Gastroesophageal sphincter (tissue), 4 donors: ENCODE measurements around the gene RAPGEF2. TPM values are rescaled to one million over a fixed set of nuclear protein-coding genes. Genes with fewer than 3 reads are reported as not detected.

ENCODE experiments used
- ATAC-seq: fragments of 150-250 bp; one replicate; pipeline ENCODE4 v1.9.1; 2016; ENCODE audit warnings: mild to moderate bottlenecking, moderate library complexity
- H3K27ac ChIP-seq, 4 donors: fragments of 200-600 bp; sonication (generic) in 3 of 4; 1 replicate in 3 of 4; 2 replicates in 1 of 4; pipeline ENCODE4 v1.5.1; 2016 to 2019
- H3K27me3 ChIP-seq: fragments of 200-600 bp; sonication (generic); one replicate; pipeline ENCODE4 v1.5.1; 2019
- H3K36me3 ChIP-seq, 2 donors: fragments of 200-600 bp; sonication (generic); one replicate each; pipeline ENCODE4 v1.5.1; 2019; ENCODE audit warnings: control low read depth in 1 of 2
- H3K4me1 ChIP-seq, 3 donors: fragments of 200-600 bp; sonication (generic); 1 replicate in 2 of 3; 2 replicates in 1 of 3; pipeline ENCODE4 v1.5.1; 2016 to 2019; ENCODE audit warnings: control low read depth in 2 of 3
- H3K4me3 ChIP-seq, 2 donors: fragments of 200-600 bp; sonication (generic); one replicate each; pipeline ENCODE4 v1.5.1; 2019; ENCODE audit warnings: mild to moderate bottlenecking in 1 of 2, moderate library complexity in 1 of 2
- H3K9me3 ChIP-seq, 3 donors: fragments of 200-600 bp; sonication (generic); one replicate each; pipeline ENCODE4 v1.5.1; 2017 to 2019; ENCODE audit warnings: control low read depth in 2 of 3
- EP300 ChIP-seq: sonication (generic); formaldehyde crosslinking; IDR thresholded peaks from one replicate; pipeline ENCODE4 v1.6.1; 2017; ENCODE audit warnings: antibody characterized with exemption, mild to moderate bottlenecking
- POLR2A ChIP-seq, 2 donors: fragments of 450-650 bp; IDR thresholded peaks; one replicate each; pipeline ENCODE4 v1.6.1; 2017; ENCODE audit warnings: antibody characterized with exemption in 2 of 2, mild to moderate bottlenecking in 2 of 2, moderate library complexity in 1 of 2
- POLR2AphosphoS5 ChIP-seq: sonication (generic); formaldehyde crosslinking; IDR thresholded peaks from one replicate; pipeline ENCODE4 v1.6.1; 2017; ENCODE audit warnings: antibody characterized with exemption
- WGBS, 2 donors: methylation state at CpG; one replicate each; pipeline ENCODE4 v1.1.5; 2018; ENCODE audit warnings: low coverage in 1 of 2; 5-methylcytosine and 5-hydroxymethylcytosine counted together
- total RNA-seq, 4 donors: library from RNA; depleted of rRNA; stranded (reverse); fragments of >200 nt; gene quantifications; one replicate each; pipeline ENCODE4 v1.1.0, GENCODE V29; 2016
- TF ChIP-seq, protein P1 (sequence below), 4 experiments: fragments of 200-600 bp in 2 of 4; fragments of 450-650 bp in 2 of 4; sonication (generic) in 1 of 4; IDR thresholded peaks; one replicate each; pipeline ENCODE4 v1.5.1; 2017 to 2019; ENCODE audit warnings: antibody characterized with exemption in 4 of 4, mild to moderate bottlenecking in 2 of 4, moderate library complexity in 2 of 4

RAPGEF2 gene
- total RNA-seq, 4 donors from 2014 or later: 49.5 to 67.5 (median 60.9) TPM

DNA sequence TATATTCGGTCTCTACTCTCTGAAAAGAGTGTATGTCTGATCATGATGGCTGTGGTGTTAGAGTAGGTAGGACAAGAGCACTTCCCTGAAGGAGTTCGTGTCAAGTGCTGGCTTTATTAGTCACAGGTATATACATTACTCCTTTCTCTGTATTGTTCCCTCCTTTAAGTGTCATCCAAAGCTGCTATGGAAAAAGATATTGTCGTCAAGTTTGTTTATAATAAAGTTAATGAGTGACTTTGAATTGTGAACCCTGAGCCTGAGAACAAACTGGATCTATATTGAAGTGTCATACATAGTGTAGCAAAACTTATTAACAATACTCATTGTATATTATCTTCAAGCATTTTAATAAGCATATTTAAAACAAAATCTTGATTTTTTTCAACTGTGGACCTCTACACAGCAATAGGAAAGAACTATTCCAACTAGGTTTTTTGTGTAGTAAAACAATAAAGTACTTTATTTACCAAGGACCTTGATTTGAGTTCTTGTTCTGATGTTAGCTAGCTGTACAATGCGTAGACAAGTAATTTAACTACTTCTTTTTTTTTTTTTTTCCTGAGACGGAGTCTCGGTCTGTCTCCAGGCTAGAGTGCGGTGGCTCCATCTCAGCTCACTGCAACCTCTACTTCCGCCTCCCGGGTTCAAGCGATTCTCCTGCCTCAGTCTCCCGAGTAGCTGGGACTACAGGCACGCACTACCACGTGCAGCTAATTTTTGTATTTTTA, 177.7 kb downstream of the RAPGEF2 start:
- no peaks in the 10 kb centered on the region for H3K9me3 ChIP-seq
- ATAC-seq: no peak
- WGBS, 2 donors: 84 to 97% methylated on average over 4 to 13 of the region's 13 CpGs

DNA sequence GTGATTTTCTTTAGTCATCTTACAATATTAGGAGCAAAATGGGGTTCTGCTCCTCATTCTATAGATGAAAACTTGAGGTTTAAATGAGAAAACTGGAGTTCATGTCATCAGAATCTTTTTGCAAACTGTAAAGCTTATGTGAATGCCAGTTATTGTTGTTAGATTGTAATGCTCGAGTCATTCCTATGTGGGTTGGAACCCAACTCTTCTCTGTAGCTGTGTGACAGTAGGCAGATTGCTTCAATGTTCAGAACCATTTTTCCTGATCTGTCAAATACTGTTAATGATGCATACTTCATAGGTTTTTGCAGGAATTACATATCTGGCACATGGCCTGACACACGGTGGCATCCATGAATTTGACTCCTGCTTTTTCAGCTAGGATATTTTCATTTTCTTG, 178.9 kb downstream of the RAPGEF2 start:
- WGBS, 2 donors: 80 to 100% methylated on average over 2 of the region's 2 CpGs
- Histone ChIP-seq H3K27ac (no peak overlapping the region), H3K9me3 (no peaks in the 10 kb centered on the region), H3K36me3 (no peaks in the 10 kb centered on the region), H3K4me3 (no peak overlapping the region), H3K27me3 (no peaks in the 10 kb centered on the region), H3K4me1 (peaks cover 0 to 14% (median 0%) of the 10 kb centered on the region in 3 donors)
- no peak for ATAC-seq
- no peak for TF ChIP-seq EP300
- TF ChIP-seq, protein P1, sequence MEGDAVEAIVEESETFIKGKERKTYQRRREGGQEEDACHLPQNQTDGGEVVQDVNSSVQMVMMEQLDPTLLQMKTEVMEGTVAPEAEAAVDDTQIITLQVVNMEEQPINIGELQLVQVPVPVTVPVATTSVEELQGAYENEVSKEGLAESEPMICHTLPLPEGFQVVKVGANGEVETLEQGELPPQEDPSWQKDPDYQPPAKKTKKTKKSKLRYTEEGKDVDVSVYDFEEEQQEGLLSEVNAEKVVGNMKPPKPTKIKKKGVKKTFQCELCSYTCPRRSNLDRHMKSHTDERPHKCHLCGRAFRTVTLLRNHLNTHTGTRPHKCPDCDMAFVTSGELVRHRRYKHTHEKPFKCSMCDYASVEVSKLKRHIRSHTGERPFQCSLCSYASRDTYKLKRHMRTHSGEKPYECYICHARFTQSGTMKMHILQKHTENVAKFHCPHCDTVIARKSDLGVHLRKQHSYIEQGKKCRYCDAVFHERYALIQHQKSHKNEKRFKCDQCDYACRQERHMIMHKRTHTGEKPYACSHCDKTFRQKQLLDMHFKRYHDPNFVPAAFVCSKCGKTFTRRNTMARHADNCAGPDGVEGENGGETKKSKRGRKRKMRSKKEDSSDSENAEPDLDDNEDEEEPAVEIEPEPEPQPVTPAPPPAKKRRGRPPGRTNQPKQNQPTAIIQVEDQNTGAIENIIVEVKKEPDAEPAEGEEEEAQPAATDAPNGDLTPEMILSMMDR (IDR thresholded peaks at IDR 0.05): no peak
- TF ChIP-seq POLR2AphosphoS5: no peak
- no peak for TF ChIP-seq POLR2A (IDR thresholded peaks at IDR 0.05)

More for the DNA sequence above, 177.7 kb downstream of the RAPGEF2 start:
- H3K4me1 ChIP-seq: peaks cover 0 to 14% (median 0%) of the 10 kb centered on the region in 3 donors
- no peak overlapping the region for H3K4me3 ChIP-seq
- H3K27me3 ChIP-seq: no peaks in the 10 kb centered on the region
- H3K36me3 ChIP-seq: no peaks in the 10 kb centered on the region
- no peak overlapping the region for H3K27ac ChIP-seq
- TF ChIP-seq, protein P1 (IDR thresholded peaks at IDR 0.05): no peak
- TF ChIP-seq POLR2AphosphoS5 (no peak), EP300 (no peak), POLR2A (IDR thresholded peaks at IDR 0.05) (no peak)

DNA sequence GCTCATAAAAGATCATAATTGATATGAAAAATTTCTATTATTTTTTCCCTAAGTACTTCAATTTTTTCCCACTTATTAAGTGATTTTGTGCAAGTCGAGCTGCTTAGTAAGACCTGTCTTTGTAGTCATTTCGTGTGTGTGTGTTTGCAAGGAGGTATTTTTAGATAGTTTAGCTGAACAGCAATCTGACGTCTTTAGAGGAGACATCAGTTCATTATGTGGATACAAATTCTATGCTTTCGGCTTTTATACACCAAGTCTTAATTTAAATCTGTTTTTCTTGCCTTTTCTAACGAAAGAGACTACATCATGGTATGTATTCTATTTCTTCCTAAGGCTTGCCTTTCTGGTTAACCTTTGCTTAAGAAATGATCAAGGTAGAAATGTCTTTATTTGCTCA, 179.4 kb downstream of the RAPGEF2 start:
- ATAC-seq: no peak

DNA sequence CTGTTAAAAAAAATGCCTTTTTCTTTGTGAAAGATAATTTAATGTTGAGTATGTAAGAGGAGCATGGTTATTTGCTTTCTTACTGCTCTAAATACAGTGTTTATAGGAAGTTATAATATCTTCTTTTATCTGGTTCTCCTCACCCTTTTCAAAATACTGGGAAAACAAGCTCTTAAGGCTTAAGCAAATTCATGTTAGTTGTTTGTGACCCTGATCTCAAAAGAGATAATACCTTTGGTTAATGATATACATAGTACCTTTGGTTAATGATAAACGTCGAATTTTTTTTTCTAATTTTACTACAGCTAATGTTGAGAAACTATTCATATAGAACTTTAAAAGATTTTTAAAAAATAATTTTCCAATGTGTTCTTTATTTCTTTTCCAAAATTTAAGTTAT, 180.1 kb downstream of the RAPGEF2 start:
- Histone ChIP-seq H3K27me3 (no peaks in the 10 kb centered on the region), H3K4me1 (peaks cover 0 to 14% (median 0%) of the 10 kb centered on the region in 3 donors), H3K4me3 (no peak overlapping the region), H3K9me3 (no peaks in the 10 kb centered on the region), H3K36me3 (no peaks in the 10 kb centered on the region), H3K27ac (no peak overlapping the region)
- TF ChIP-seq, protein P1 (IDR thresholded peaks at IDR 0.05): no peak
- no peak for TF ChIP-seq POLR2A (IDR thresholded peaks at IDR 0.05)
- no peak for TF ChIP-seq POLR2AphosphoS5
- TF ChIP-seq EP300: no peak
- no peak for ATAC-seq
- 81 to 88% methylated on average over 2 of the region's 2 CpGs for WGBS, 2 donors

More for the DNA sequence above, 179.4 kb downstream of the RAPGEF2 start:
- H3K4me3 ChIP-seq: no peak overlapping the region
- H3K36me3 ChIP-seq: no peaks in the 10 kb centered on the region
- no peak overlapping the region for H3K27ac ChIP-seq
- TF ChIP-seq POLR2AphosphoS5 (no peak), EP300 (no peak), POLR2A (IDR thresholded peaks at IDR 0.05) (no peak)
- TF ChIP-seq, protein P1 (IDR thresholded peaks at IDR 0.05): no peak
- H3K27me3 ChIP-seq: no peaks in the 10 kb centered on the region
- no peaks in the 10 kb centered on the region for H3K9me3 ChIP-seq
- 41 to 67% methylated on average over 5 of the region's 5 CpGs for WGBS, 2 donors
- peaks cover 0 to 14% (median 0%) of the 10 kb centered on the region in 3 donors for H3K4me1 ChIP-seq

DNA sequence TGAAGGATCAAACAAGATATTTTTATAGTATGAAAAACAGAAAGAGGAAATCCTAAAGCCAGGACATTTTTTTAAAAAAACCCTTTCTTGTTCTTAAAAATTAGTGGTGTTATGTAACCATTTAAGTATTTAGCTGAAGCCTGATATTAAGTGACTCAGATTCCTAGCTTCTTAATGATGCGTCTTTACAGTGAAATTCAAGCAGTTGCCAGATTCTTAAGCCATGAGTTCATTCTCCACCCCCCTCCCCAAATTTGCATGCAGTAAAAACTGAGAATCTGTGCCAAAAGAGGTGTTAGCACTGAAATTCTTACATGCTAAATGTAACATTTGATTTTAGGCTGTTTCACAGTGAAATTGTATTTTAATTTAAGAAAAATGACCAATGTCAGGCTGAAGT, 180.8 kb downstream of the RAPGEF2 start:
- no peak for TF ChIP-seq EP300
- TF ChIP-seq, protein P1 (IDR thresholded peaks at IDR 0.05): no peak
- no peak for TF ChIP-seq POLR2A (IDR thresholded peaks at IDR 0.05)
- TF ChIP-seq POLR2AphosphoS5: no peak
- no peaks in the 10 kb centered on the region for H3K27me3 ChIP-seq
- H3K4me1 ChIP-seq: peaks cover 0 to 14% (median 0%) of the 10 kb centered on the region in 3 donors
- no peaks in the 10 kb centered on the region for H3K9me3 ChIP-seq
- ATAC-seq: no peak
- no peak overlapping the region for H3K4me3 ChIP-seq
- 11 to 14% methylated on average over 1 of the region's 1 CpG for WGBS, 2 donors
- no peaks in the 10 kb centered on the region for H3K36me3 ChIP-seq
- H3K27ac ChIP-seq: no peak overlapping the region
